Keratinocyte (primary cell): ENCODE results near the gene EXD3. TPM values are rescaled to one million over a fixed set of nuclear protein-coding genes. Genes with fewer than 3 reads are reported as not detected.

ENCODE experiments used
- DNase-seq: peaks from one replicate; pipeline ENCODE4 v3.0.0-alpha.2; 2011; ENCODE audit warnings: low read depth, missing footprints, low spot score
- FAIRE-seq: peaks from 2 replicates; lab custom pipeline; 2011; peaks lifted over from hg19 to GRCh38; lab: Jason Lieb, UNC
- H2AFZ ChIP-seq: 2 replicates; pipeline ENCODE4 v1.6.0; 2012; ENCODE audit warnings: low read length, control low read depth, inconsistent platforms; ENCODE audit not compliant: control insufficient read depth
- H3K27ac ChIP-seq: 2 replicates; pipeline ENCODE4 v1.5.1; 2011; ENCODE audit warnings: low read length; ENCODE audit not compliant: control insufficient read depth, insufficient read depth
- H3K27me3 ChIP-seq: 3 replicates; pipeline ENCODE4 v1.6.0; 2011; ENCODE audit warnings: low read length; ENCODE audit not compliant: control insufficient read depth, insufficient read depth; ENCODE audit errors: extremely low read depth
- H3K36me3 ChIP-seq, 2 experiments: 2 replicates in 1 of 2; 3 replicates in 1 of 2; pipeline ENCODE4 v1.5.1; 2011; ENCODE audit warnings: low read length in 2 of 2, mild to moderate bottlenecking in 1 of 2; ENCODE audit not compliant: control insufficient read depth in 2 of 2, insufficient read depth in 2 of 2; ENCODE audit errors: extremely low read depth in 1 of 2
- H3K4me1 ChIP-seq: 3 replicates; pipeline ENCODE4 v1.5.1; 2011; ENCODE audit warnings: low read length; ENCODE audit not compliant: control insufficient read depth, insufficient read depth; ENCODE audit errors: extremely low read depth
- H3K4me2 ChIP-seq: 3 replicates; pipeline ENCODE4 v1.6.0; 2011; ENCODE audit warnings: low read depth, low read length; ENCODE audit not compliant: control insufficient read depth, insufficient read depth; ENCODE audit errors: extremely low read depth
- H3K4me3 ChIP-seq, 3 experiments: fragments of 200-600 bp in 1 of 3; sonication (generic) in 1 of 3; 2 replicates in 2 of 3; 3 replicates in 1 of 3; pipeline ENCODE4 v1.5.1; 2011 to 2016; ENCODE audit warnings: low read length in 3 of 3, mild to moderate bottlenecking in 3 of 3, control low read depth in 2 of 3, inconsistent platforms in 1 of 3, low read depth in 1 of 3, mixed read lengths in 1 of 3, mixed run types in 1 of 3, moderate library complexity in 1 of 3; ENCODE audit not compliant: control insufficient read depth in 2 of 3, insufficient read depth in 2 of 3; ENCODE audit errors: extremely low read depth in 1 of 3
- H3K79me2 ChIP-seq: 2 replicates; pipeline ENCODE4 v1.6.0; 2012; ENCODE audit warnings: low read length; ENCODE audit not compliant: control insufficient read depth, insufficient read depth
- H3K9ac ChIP-seq: 3 replicates; pipeline ENCODE4 v1.6.0; 2011; ENCODE audit warnings: low read length; ENCODE audit not compliant: control insufficient read depth, insufficient read depth; ENCODE audit errors: extremely low read depth
- H3K9me1 ChIP-seq: 3 replicates; pipeline ENCODE4 v1.6.0; 2011; ENCODE audit warnings: low read length; ENCODE audit not compliant: control insufficient read depth, insufficient read depth; ENCODE audit errors: extremely low read depth
- H3K9me3 ChIP-seq: 2 replicates; pipeline ENCODE4 v1.5.1; 2012; ENCODE audit warnings: low read depth, low read length; ENCODE audit not compliant: control insufficient read depth
- H4K20me1 ChIP-seq: 3 replicates; pipeline ENCODE4 v1.6.0; 2011; ENCODE audit warnings: low read length; ENCODE audit not compliant: control insufficient read depth, insufficient read depth; ENCODE audit errors: extremely low read depth
- CTCF ChIP-seq, 3 experiments: IDR thresholded peaks in 1 of 3; conservative IDR thresholded peaks in 1 of 3; optimal IDR thresholded peaks in 1 of 3; 2 replicates in 2 of 3; 3 replicates in 1 of 3; pipeline versions ENCODE3 to v1.5.1; 2011; ENCODE audit warnings: low read length in 3 of 3, mild to moderate bottlenecking in 3 of 3, moderate library complexity in 2 of 3, control low read depth in 1 of 3, inconsistent platforms in 1 of 3; ENCODE audit not compliant: insufficient read depth in 2 of 3; ENCODE audit errors: extremely low read depth in 1 of 3
- EZH2 ChIP-seq: IDR thresholded peaks from one replicate; pipeline ENCODE4 v1.6.1; 2012; ENCODE audit warnings: inconsistent platforms, mild to moderate bottlenecking, low read length, moderate library complexity
- dilution Hi-C: fragments of 300-500 bp; cut with MboI; formaldehyde crosslinking; loops from one replicate; pipeline ENCODE4 v1.7.0; 2020; ENCODE audit warnings: low sequenced_read_pairs; ENCODE audit not compliant: extremely low pct_ligation_motif_present
- polyA plus RNA-seq, 5 experiments: library from polyadenylated mRNA; depleted of rRNA in 3 of 5; stranded (reverse) in 3 of 5; stranded (forward) in 1 of 5; unstranded in 1 of 5; fragments of >200 nt; gene quantifications; 1 replicate in 1 of 5; 2 replicates in 3 of 5; 3 replicates in 1 of 5; pipeline versions ENCODE4 v1.2.1 to v1.2.3, GENCODE V29; 2011 to 2012; ENCODE audit warnings: missing spikeins in 2 of 5, low read depth in 1 of 5, low replicate concordance in 1 of 5

Gene EXD3
- polyA plus RNA-seq, 1 donor (not counting 4 experiments of a cell fraction or from before 2014, with no cell fraction given): 1.5 TPM

GRCh38 chr9:137305060-137305797 is 117.7 kb downstream of the EXD3 start:
- no peaks in the 10 kb centered on the region for H3K9me1 ChIP-seq
- peaks cover 12% of the 10 kb centered on the region for H3K27me3 ChIP-seq
- no peaks in the 10 kb centered on the region for H3K79me2 ChIP-seq
- no peak for DNase-seq
- dilution Hi-C loops: no loop called here
- H3K4me3 ChIP-seq: no peak overlapping the region
- peak overlapping the region; percentile 29 for H3K27ac ChIP-seq
- no peak for FAIRE-seq
- H3K36me3 ChIP-seq: no peaks in the 10 kb centered on the region
- TF ChIP-seq EZH2 (no peak), CTCF (optimal IDR thresholded peaks at IDR 0.05 in 1 of 3, IDR thresholded peaks at IDR 0.05 in 1 of 3, conservative IDR thresholded peaks at IDR 0.05 in 1 of 3; ENCODE audit: extremely low read depth in 1 of 3, insufficient read depth in 2 of 3, low read length in 3 of 3) (peak in 1 of 3 experiments; percentile 20)
- peak overlapping the region; percentile 31 for H3K4me2 ChIP-seq
- peaks cover 27% of the 10 kb centered on the region for H3K4me1 ChIP-seq
- H4K20me1 ChIP-seq: no peaks in the 10 kb centered on the region
- H2AFZ ChIP-seq: peak overlapping the region; percentile 87
- peak overlapping the region; percentile 42 for H3K9ac ChIP-seq
- H3K9me3 ChIP-seq: no peaks in the 10 kb centered on the region

- Histone ChIP-seq H3K4me1 (peaks cover 23% of the 10 kb centered on the region), H3K9me1 (no peaks in the 10 kb centered on the region), H3K4me3 (no peak overlapping the region), H3K36me3 (no peaks in the 10 kb centered on the region), H3K79me2 (no peaks in the 10 kb centered on the region), H3K4me2 (no peak overlapping the region), H3K9ac (no peak overlapping the region), H3K27me3 (peaks cover 16% of the 10 kb centered on the region), H2AFZ (no peak overlapping the region), H3K27ac (no peak overlapping the region), H3K9me3 (no peaks in the 10 kb centered on the region), H4K20me1 (no peaks in the 10 kb centered on the region)
- dilution Hi-C loops: no loop called here
- TF ChIP-seq EZH2 (no peak), CTCF (optimal IDR thresholded peaks at IDR 0.05 in 1 of 3, IDR thresholded peaks at IDR 0.05 in 1 of 3, conservative IDR thresholded peaks at IDR 0.05 in 1 of 3; ENCODE audit: extremely low read depth in 1 of 3, insufficient read depth in 2 of 3, low read length in 3 of 3) (peak in 2 of 3 experiments; percentile 11 to 29)
- no peak for DNase-seq
- no peak for FAIRE-seq
These were observed 118.4 kb downstream of the EXD3 start for GRCh38 chr9:137304383-137305059.
